Stomach (tissue), 9 donors: Measurements from ENCODE around the gene GBP5. TPM values are rescaled to one million over a fixed set of nuclear protein-coding genes. Genes with fewer than 3 reads are reported as not detected.
A peak's percentile ranks its signal among the peaks of the same experiment; 100 is the strongest.
"Not testable (repeated sequence)": the region's sequence is repeated elsewhere in the genome, so short reads cannot be mapped to it uniquely, and the experiment has no call there.

Experiments
- DNase-seq, 2 donors: peaks; one replicate each; pipeline versions ENCODE4 v3.0.0 to v3.0.0-alpha.2; 2013 to 2019
- H3K27ac ChIP-seq, 5 donors: fragments of 200-600 bp in 4 of 5; sonication (generic) in 4 of 5; one replicate each; pipeline ENCODE4 v1.5.1; 2013 to 2019; ENCODE audit warnings: mild to moderate bottlenecking in 1 of 5, moderate library complexity in 1 of 5
- H3K27me3 ChIP-seq, 3 donors: fragments of 200-600 bp; sonication (generic); one replicate each; pipeline ENCODE4 v1.5.1; 2017 to 2019; ENCODE audit warnings: mixed run types in 1 of 3
- H3K36me3 ChIP-seq, 4 donors: fragments of 200-600 bp; sonication (generic); 1 replicate in 3 of 4; 2 replicates in 1 of 4; pipeline ENCODE4 v1.5.1; 2016 to 2019
- H3K4me1 ChIP-seq, 4 donors: fragments of 200-600 bp; sonication (generic); one replicate each; pipeline ENCODE4 v1.5.1; 2016 to 2019
- H3K4me3 ChIP-seq, 4 donors: fragments of 200-600 bp; sonication (generic) in 3 of 4; one replicate each; pipeline ENCODE4 v1.5.1; 2016 to 2019; ENCODE audit warnings: mild to moderate bottlenecking in 1 of 4
- H3K9me3 ChIP-seq, 4 donors: fragments of 200-600 bp; sonication (generic); one replicate each; pipeline ENCODE4 v1.5.1; 2016 to 2019
- CTCF ChIP-seq, 7 experiments: fragments of 450-650 bp in 4 of 7; fragments of 200-600 bp in 3 of 7; sonication (generic) in 3 of 7; IDR thresholded peaks; one replicate each; pipeline ENCODE4 v1.5.1; 2016 to 2019; ENCODE audit warnings: antibody characterized with exemption in 7 of 7, control low read depth in 2 of 7, mild to moderate bottlenecking in 1 of 7
- EP300 ChIP-seq: sonication (generic); formaldehyde crosslinking; IDR thresholded peaks from one replicate; pipeline ENCODE4 v1.6.1; 2017; ENCODE audit warnings: antibody characterized with exemption
- POLR2A ChIP-seq, 4 donors: fragments of 450-650 bp; IDR thresholded peaks; one replicate each; pipeline ENCODE4 v1.6.1; 2016; ENCODE audit warnings: antibody characterized with exemption in 4 of 4, control low read depth in 2 of 4, mild to moderate bottlenecking in 1 of 4, moderate library complexity in 1 of 4
- POLR2AphosphoS5 ChIP-seq, 3 donors: sonication (generic); formaldehyde crosslinking; IDR thresholded peaks; one replicate each; pipeline ENCODE4 v1.6.1; 2016; ENCODE audit warnings: antibody characterized with exemption in 3 of 3
- WGBS, 5 donors: extraction: QIAGEN DNeasy Blood & Tissue Kit in 3 of 5; methylation state at CpG; one replicate each; pipeline versions ENCODE4 v1.1.5 to v1.1.7; 2013 to 2018; 5-methylcytosine and 5-hydroxymethylcytosine counted together
- intact Hi-C: fragments of 100-400 bp; cut with DNase I; formaldehyde crosslinking; loops from one replicate; pipeline ENCODE4 v1.15.1; 2023; ENCODE audit warnings: low total_unique reads
- polyA plus RNA-seq, 3 donors: library from polyadenylated mRNA; stranded (reverse); fragments of 200-250 nt; gene quantifications; one replicate each; pipeline ENCODE4 v1.2.3, GENCODE V29; 2013
- total RNA-seq, 5 donors: library from RNA; depleted of rRNA; stranded (reverse); fragments of >200 nt; gene quantifications; one replicate each; pipeline versions ENCODE4 v1.1.0 to v1.2.3, GENCODE V29; 2014 to 2016
- donor health status: healthy with polysubstance abuse.
- donor health status: Bipolar disorder and iron deficiency.
- donor health status: healthy.

Gene GBP5
- total and polyA plus RNA-seq, 8 donors, result 0.75 to 28.6 (median 2.5) TPM; not detected in 2

- no peak for TF ChIP-seq CTCF (IDR thresholded peaks at IDR 0.05)
- TF ChIP-seq POLR2AphosphoS5 (IDR thresholded peaks at IDR 0.05), result no peak
- no peak for TF ChIP-seq POLR2A (IDR thresholded peaks at IDR 0.05)
- no peak for TF ChIP-seq EP300
- no peaks in the 10 kb centered on the region for H3K27me3 ChIP-seq
- DNase-seq, result peak in 1 of 2 donors; percentile 28
- peaks cover 10 to 23% (median 18%) of the 10 kb centered on the region in 4 donors for H3K4me1 ChIP-seq
- H3K4me3 ChIP-seq, result peak overlapping the region in 2 of 4 donors; percentile 14 to 19
- H3K9me3 ChIP-seq, result peaks cover 0 to 7% (median 0%) of the 10 kb centered on the region in 4 donors
- intact Hi-C loops, result no loop called here
- WGBS, 5 donors, result 26 to 38% (median 34%) methylated on average over 3 of the region's 3 CpGs
- H3K36me3 ChIP-seq, result no peaks in the 10 kb centered on the region
- peak overlapping the region in 4 of 5 donors; percentile 14 to 72 (median 42) for H3K27ac ChIP-seq
Observed at GRCh38 chr1:89286549-89287180, 14.0 kb upstream of the GBP5 start.

DNA sequence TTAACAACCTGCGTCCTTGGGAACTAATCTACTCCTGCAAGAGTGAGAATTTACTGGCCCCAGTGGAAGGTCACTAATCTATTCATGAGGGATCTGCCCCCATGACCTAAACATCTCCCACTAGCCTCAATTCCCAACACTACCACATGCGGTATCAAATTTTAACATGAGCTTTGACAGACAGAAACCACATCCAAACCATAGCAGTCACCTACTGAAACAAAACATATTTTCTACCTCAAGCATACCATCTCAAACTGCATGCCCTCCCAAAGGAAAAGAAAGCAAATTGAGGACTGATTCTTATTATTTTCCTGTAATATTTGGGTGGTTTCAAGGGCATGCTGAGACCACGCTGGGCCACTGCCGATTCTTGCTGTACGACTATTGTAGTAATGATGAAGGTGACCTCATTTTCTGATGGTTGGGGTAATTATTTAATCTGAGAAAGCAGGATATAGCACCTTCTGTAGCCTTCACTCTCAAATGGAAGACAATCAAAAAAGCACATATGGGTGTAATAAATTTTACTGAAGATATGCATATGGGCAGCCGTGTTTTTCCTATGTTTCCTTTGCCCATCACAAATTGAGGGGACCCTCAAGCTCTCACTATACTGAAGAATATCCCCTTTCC lies 13.2 kb upstream of the GBP5 start:
- intact Hi-C loops, result no loop called here

GRCh38 chr1:89284078-89284763 lies 11.6 kb upstream of the GBP5 start:
- H3K9me3 ChIP-seq, H3K27ac ChIP-seq, intact Hi-C loops, DNase-seq, H3K36me3 ChIP-seq, H3K27me3 ChIP-seq, H3K4me3 ChIP-seq: not testable (repeated sequence)
- H3K4me1 ChIP-seq, result peaks cover 10 to 23% (median 18%) of the 10 kb centered on the region in 4 donors
- 78 to 85% (median 79%) methylated on average over 5 of the region's 5 CpGs for WGBS, 5 donors

More for the DNA sequence above, 13.2 kb upstream of the GBP5 start:
- peak overlapping the region in 3 of 5 donors; percentile 14 to 72 (median 56) for H3K27ac ChIP-seq
- 84 to 92% (median 88%) methylated on average over 6 of the region's 6 CpGs for WGBS, 5 donors
- no peak overlapping the region for H3K4me3 ChIP-seq
- peaks cover 0 to 7% (median 0%) of the 10 kb centered on the region in 4 donors for H3K9me3 ChIP-seq
- peaks cover 10 to 23% (median 18%) of the 10 kb centered on the region in 4 donors for H3K4me1 ChIP-seq
- TF ChIP-seq EP300 (no peak), CTCF (IDR thresholded peaks at IDR 0.05) (no peak), POLR2A (IDR thresholded peaks at IDR 0.05) (no peak), POLR2AphosphoS5 (IDR thresholded peaks at IDR 0.05) (no peak)
- no peaks in the 10 kb centered on the region for H3K36me3 ChIP-seq
- H3K27me3 ChIP-seq, result no peaks in the 10 kb centered on the region
- DNase-seq, result no peak

DNA sequence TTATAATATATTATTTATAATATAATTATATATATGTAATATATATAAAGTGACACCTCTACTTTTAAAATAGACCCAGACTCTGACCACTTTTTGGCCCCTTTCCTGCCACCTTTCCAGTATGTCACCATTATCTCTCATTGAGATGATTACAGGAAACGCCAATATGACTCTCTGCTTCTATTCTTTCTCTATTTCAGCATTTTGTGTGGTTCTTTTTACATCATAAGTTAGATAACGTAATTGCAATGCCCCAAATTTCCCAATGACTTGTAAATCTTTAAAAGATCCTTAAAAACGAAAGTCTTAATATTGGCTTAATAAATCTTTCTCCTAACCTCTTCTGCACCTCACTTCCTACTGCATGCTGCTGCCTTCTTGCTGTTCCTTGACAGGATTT lies 8.1 kb upstream of the GBP5 start:
- Histone ChIP-seq H3K4me1 (no peaks in the 10 kb centered on the region), H3K36me3 (no peaks in the 10 kb centered on the region), H3K9me3 (peaks cover 0 to 7% (median 0%) of the 10 kb centered on the region in 4 donors), H3K27me3 (no peaks in the 10 kb centered on the region), H3K4me3 (no peak overlapping the region), H3K27ac (no peak overlapping the region)
- WGBS, 5 donors, result 67 to 85% (median 76%) methylated on average over 3 of the region's 3 CpGs
- no peak for DNase-seq
- intact Hi-C loops, result no loop called here
- TF ChIP-seq POLR2A (IDR thresholded peaks at IDR 0.05) (no peak), CTCF (IDR thresholded peaks at IDR 0.05) (no peak), POLR2AphosphoS5 (IDR thresholded peaks at IDR 0.05) (no peak), EP300 (no peak)
